Purkinje cell (primary cell): ENCODE results near the gene GART. TPM values are rescaled to one million over a fixed set of nuclear protein-coding genes. Genes with fewer than 3 reads are reported as not detected.

ENCODE experiments used
- polyA plus RNA-seq: library from polyadenylated mRNA; unstranded; fragments of >200 nt; fragmentation: Nextera tagmentation; gene quantifications from 2 replicates; pipeline ENCODE4 v1.2.1, GENCODE V29; 2014

The GART gene
- polyA plus RNA-seq, result 18.6 and 26.6 TPM in 2 replicates

GRCh38 chr21:33541756-33542639 lies at the start of gene GART:
Gene GART, minus strand, starts transcription at chr21:33542117. Its CDS starts 2,802 bp downstream, at chr21:33539315.

GRCh38 chr21:33588485-33589335 lies 46.8 kb upstream of the GART start, which contains the start of gene DONSON:
Gene DONSON, minus strand, starts transcription at chr21:33588684. Its CDS starts 43 bp downstream, at chr21:33588641.

GRCh38 chr21:33542640-33543504 lies 955 bp upstream of the GART start, which contains the start of gene SON:
Gene SON, plus strand, starts transcription at chr21:33543038. Its CDS starts 55 bp downstream, at chr21:33543093.

GRCh38 chr21:33491373-33492102 lies 50.4 kb downstream of the GART start, which contains the start of gene DNAJC28:
Gene DNAJC28, minus strand, starts transcription at chr21:33491716. Its CDS starts 2,323 bp downstream, at chr21:33489393.

GRCh38 chr21:33479679-33480480 lies 62.0 kb downstream of the GART start, which contains the start of gene TMEM50B:
Gene TMEM50B, minus strand, starts transcription at chr21:33479974. Its CDS starts 11,089 bp downstream, at chr21:33468885.

Other genes with a start within 250 kb of the GART start
- gene IFNAR1, start 217.1 kb downstream of the GART start, polyA plus RNA-seq, result 66.3 and 100 TPM in 2 replicates
- 29.4 and 29.6 TPM in 2 replicates for gene IFNGR2, start 138.7 kb downstream of the GART start, polyA plus RNA-seq
- gene TMEM50B, start 62.1 kb downstream of the GART start, polyA plus RNA-seq, result 192 and 237 TPM in 2 replicates
- 16.0 and 21.6 TPM in 2 replicates for gene DNAJC28, start 50.4 kb downstream of the GART start, polyA plus RNA-seq
- 1,065 and 1,220 TPM in 2 replicates for gene SON, start 921 bp upstream of the GART start, polyA plus RNA-seq
- 15.3 and 19.6 TPM in 2 replicates for gene DONSON, start 46.6 kb upstream of the GART start, polyA plus RNA-seq
- gene CRYZL1, start 99.6 kb upstream of the GART start, polyA plus RNA-seq, result 110 and 150 TPM in 2 replicates
- 10.1 and 12.8 TPM in 2 replicates for gene ITSN1, start 100.4 kb upstream of the GART start, polyA plus RNA-seq